ENCODE measurements around the gene AKT3. TPM values are rescaled to one million over a fixed set of nuclear protein-coding genes. Genes with fewer than 3 reads are reported as not detected.

Gene AKT3
- polyA plus RNA-seq, 1 donor, result 17.5 TPM

DNA sequence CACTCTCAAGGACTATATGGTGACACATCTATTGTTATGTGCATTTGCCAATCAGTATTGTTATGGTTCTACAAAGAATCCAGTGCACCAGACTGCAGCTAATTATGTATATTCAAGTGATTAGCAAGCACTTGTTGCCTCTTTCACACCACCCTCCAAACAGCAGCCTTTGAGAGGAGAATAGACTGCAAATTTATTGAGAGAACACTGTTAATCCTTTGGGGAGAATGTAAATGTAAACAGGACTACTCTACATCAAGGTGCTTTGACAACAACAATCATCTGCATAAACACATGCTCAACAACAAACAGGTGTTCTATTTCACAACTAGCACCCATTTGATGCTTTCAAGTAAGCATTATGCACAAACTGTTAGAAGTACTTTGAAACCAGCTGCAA, 117.4 kb downstream of the AKT3 start:
- no peak for DNase-seq (ENCODE audit: low read depth)

DNA sequence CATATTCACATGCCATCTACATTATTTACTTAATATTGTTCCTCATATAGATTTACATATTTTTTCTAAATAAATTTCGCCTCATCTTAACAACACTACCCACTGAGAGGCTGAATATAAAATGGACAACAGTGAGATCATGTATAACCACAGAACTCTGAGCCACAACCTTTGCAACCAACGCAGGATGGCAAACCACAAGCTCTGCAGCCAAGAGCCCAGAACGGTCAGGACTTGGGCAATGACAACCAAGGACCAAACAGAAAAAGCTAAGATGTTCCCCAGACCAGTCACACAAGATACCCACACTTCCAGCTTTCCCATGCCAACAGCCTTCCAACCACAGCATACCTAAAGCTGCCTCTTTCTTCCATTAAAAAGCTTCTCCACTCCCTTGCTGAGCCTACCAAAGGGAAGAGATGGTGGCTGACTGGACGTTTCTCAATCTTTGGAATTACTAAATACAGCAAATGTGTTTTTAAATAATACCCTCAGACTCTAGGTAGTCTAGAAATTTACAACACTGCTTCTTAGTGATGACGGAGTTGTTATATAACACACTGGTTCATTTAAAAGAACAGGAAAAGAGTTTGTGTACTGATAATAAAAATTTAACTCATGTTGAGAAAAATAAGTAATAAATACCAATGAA, 117.9 kb downstream of the AKT3 start:
- DNase-seq (ENCODE audit: low read depth), result no peak

DNA sequence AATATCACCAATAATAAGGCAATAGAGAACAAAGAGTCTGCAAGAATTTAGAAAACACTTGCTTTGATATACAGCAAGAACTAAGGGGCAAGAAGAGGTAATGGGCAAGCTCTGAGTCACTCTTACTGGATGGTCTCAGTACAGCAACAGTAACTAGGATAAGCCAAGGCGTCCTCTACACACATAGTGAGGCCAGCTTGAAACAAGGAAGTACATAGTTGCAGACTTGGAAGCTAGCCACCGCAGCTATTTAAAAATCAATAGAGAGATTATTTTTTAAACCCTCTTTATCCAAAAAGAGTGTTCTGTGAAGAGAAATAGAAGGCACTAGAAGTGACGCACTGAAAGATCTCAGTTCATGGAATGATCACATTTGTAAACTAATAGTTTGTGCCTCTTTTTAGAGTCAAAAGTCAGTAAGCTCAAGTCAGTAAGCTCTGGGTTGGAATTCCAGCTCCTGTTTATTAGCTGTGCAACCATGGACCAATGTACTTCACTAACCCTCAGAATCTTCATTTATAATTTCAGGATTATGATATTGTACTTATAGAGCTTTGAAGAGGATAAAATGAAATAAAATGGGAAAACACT, 118.6 kb downstream of the AKT3 start:
- DNase-seq (ENCODE audit: low read depth), result no peak

DNA sequence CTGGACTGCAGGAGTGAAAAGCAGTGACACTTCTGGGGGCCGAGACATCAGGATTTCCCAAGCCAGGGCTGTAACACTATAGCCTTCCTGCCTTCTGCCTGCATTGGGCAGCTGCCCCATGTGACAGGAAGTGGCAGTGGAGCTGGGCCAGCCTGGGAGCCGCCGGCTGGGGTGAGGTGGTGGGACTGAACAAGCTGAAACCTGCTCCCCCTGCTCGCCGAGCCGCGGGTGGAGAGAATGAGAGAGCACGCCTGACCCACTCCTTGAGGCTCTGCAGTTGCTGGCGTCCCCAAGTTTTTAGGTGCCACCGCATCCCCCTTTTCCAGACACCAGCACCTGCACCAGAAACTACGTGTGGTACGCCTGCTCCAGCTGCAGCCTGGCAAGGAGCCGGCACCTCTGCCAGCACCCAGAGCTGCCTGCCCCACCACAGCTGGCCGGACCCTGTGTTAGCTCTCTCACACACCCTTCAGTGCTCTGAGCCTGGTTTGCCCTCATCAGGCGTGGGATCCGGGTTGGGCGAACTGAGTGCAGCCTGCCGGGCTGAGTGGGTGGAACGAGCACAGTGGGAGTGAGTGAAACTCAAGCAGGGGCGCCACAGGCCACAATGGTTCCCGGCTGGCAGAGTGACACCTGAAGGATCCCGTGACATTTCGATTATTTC, 119.4 kb downstream of the AKT3 start:
- DNase-seq (ENCODE audit: low read depth), result no peak

DNA sequence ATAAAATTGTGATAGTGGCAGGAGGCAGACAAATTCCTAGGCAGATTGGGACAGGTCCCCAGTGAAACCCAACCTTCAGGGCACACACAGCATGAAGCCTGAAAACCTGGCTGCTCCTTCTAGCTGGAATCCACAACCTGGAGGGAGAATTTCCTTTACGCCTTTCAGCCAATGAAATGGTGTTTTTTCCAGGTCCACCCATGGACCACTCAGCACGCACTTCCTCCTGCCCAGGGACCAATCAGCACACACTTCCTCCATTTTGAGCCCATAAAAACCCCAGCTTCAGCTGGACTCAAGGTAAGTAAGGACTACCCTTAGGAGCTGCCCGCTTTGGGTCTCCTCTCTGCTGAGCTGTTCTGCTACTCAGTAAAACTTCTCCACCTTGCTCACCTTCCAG, 120.1 kb downstream of the AKT3 start:
- DNase-seq (ENCODE audit: low read depth), result no peak

DNA sequence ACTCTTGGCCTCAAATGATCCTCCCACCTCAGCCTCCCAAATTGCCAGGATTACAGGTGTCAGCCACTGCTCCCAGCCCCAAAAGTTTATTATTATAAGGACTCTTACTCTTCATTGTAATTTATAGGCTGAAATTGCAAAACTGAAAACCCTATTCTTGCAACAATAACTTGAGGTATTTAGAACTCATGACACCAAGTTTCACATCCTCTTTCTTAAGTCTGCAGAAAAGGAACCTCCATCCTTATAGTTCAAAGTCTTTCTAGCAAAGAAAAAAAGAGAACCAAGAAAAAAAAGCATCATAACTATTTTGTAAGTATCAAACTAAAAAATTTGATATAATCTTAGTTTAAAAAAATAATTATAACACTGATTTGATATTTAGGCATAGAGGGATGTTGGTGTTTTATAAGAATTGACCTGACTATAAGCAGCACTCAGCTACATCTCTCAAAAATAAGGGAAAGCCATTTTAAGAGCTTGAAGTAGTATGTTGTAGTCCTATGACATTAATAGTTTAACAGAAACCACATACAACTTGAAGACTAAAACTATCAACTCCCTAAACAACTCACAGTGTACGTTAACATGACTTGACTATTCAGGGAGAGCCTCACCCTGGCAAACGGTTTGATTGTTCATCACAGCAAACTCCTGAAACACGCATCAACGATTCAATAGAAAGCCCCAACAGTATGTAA, 122.4 kb downstream of the AKT3 start:
- no peak for DNase-seq (ENCODE audit: low read depth)

DNA sequence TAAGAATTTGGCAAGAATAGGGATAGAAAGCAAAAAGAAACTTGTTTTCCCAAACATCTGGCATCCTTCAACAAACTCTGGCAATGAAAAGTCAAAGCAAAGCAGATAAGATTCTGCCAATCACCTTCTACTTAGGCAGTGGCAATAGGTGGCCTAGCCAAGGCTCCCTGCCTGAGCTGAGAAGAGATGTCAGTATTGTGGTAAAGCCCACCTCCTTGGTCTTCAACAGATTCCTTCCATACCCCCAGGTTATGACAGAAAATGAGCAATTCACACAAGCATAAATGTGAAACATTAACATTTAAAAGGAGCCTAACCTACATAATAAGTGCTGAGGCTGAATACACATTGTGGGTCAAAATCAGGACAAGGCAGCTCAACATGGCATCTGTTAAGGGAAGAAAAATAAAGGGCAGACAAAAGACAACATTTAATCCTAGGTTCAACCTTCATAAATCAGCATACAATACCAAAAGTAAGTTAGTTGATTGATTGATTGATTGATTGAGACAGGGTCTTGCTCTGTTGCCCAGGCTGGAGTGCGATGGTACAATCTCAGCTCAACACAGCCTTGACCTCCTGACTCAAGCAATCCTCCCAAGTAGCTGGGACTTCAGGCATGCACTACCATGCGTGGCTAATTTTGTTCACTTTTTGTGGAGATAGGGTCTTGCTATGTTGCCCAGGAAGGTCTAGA, 123.1 kb downstream of the AKT3 start:
- DNase-seq (ENCODE audit: low read depth), result no peak

DNA sequence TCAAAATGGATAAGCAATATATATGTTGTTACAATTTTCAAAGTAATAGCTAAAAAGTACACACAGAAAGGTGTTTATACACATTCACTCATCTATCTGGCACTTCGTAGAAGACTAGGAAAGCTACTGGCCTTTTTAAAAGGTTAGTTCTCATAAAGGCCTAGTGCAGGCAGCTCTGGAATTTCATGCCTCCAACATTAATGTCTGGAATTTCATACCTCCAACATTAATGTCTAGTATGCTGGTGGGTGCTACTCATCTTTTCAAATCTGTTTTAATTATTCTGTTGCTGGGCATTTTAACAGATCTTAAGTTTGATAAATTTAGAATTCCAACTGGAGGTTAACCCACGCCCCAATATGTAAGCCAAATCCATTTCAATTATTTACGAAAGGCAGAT, 124.2 kb downstream of the AKT3 start:
- DNase-seq (ENCODE audit: low read depth), result no peak

DNA sequence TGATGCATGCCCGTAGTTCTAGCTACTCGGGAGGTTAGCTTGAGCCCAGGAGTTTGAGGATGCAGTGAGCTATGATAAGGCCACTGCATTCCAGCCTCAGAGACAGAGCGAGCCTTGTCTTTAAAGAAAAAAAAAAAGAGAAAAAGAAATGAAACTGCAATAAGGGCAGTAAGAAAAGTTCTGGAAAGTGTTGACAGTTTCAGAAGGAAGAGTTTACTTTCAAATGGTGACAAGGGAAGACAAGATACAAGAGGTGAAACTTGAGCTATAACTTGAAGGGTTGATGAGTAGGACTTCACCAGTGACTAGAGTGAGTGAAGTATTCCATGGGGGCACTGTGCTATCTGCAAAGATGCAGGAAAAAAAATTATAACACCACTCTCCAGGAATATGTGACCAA, 125.0 kb downstream of the AKT3 start:
- DNase-seq (ENCODE audit: low read depth), result no peak

DNA sequence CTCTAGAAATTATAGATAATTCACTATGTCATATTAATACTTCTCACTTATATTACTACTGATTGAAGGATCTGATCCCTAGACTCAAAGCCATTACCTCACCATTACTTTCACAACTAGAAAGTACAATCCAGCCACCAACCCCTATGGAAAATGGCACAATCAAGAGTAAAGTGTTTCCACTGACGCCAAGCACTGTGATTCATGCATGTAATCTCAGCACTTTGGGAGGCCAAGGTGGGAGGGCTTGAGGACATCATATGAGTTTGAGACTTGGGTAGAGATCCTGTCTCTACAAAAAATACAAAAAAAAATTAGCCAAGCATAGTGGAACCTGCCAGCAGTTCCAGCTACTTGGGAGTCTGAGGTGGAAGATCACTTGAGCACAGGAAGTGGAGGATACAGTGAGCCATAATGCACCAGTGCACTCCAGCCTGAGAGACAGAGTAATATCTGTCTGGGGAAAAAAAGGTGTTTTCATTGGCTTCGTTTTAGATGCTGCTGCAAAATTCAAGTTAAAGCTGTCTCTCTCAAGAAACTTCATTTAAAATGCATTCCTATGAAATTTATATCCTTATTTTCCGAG, 126.5 kb downstream of the AKT3 start:
- no peak for DNase-seq (ENCODE audit: low read depth)

DNA sequence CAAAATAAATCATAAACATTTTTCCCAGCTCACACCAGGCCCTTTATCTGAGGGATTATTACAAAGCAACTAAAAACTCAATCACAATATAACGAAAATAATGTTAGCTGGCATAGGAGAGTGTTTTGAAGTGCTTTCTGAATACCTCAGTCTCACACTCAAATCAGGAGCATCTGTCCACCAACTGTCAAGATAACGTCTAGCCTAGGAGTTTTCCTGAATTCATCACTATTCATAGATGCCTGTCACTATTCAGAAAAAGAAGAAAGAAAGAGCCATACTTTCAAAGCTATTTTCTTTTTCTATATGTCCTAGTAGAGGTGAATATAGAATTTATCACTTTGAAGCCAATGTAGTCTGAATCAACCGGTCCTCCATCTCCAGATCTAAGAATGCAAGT, 127.0 kb downstream of the AKT3 start:
- no peak for DNase-seq (ENCODE audit: low read depth)

DNA sequence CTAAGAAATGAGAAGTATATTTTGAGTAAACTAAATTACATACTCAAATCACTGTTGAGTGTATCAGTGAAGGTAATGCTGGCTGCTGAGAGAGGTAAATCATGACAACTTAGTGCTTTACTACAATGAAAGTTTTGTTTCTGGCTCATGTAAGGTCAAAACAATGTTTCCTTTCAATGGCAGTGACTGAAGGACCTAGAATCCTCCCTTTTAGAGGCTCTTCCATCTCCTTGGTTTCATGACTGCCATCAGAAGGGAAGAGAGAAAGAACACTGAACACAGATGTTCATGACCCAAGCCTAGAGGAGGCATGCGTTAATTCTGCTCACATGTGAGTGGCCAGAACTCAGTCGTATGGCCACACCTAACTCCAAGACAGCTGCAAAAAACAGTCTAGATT, 130.6 kb downstream of the AKT3 start:
- DNase-seq (ENCODE audit: low read depth), result no peak

DNA sequence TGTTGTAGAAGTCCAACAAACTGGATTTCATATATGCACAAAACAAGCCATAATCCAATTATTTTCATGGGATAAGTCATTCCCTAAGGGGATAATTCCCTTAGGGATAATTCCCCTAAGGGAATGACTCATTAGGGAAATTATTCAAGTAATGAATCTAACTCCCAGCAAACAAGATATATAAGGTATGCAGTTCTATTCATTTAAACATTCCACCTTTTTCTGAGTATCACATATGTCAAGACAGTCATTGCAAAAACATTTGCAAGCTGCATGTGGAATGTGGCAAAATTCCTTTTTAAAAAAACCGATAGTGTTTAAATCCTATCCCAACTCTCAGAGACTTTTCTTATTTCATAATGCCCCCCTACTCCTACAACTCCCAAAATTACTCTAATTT, 131.2 kb downstream of the AKT3 start:
- DNase-seq (ENCODE audit: low read depth), result no peak

DNA sequence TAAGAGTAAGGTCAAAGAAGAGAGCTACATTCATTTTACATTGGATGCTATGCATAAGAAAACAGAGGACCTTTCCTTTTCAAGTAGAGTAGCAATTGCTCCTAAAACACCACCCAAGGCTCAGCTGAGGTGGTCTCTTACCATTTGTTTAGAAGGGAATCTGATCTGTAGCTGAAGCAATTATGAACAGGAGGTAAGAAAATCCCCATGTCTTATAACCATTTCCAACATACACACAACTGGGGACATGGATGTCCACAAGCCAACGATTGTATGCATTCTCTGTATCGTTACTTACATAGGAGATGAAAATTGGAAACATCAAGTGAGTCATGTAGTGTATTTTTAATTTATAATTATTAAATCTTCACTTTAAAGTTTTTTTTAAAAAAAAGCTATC, 132.0 kb downstream of the AKT3 start:
- no peak for DNase-seq (ENCODE audit: low read depth)

DNA sequence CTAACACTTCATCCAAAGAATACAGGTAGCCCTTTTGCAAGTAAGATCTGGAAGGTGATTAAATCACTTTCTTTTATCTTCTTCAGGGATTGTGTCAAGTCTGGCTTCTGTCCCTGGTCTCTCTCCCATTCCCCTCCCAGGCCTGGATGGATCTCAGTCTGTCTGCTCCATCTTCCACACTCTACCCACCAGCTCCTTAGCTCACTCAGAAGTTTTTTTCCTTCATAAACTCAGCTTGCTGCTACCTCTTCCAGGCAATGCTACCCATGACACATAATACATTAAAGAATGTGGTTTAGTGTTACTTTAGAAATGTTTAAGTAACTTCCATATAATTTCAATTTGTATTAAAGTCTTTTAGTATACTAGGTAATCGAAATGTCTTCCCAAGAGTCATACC, 133.1 kb downstream of the AKT3 start:
- DNase-seq (ENCODE audit: low read depth), result no peak

DNA sequence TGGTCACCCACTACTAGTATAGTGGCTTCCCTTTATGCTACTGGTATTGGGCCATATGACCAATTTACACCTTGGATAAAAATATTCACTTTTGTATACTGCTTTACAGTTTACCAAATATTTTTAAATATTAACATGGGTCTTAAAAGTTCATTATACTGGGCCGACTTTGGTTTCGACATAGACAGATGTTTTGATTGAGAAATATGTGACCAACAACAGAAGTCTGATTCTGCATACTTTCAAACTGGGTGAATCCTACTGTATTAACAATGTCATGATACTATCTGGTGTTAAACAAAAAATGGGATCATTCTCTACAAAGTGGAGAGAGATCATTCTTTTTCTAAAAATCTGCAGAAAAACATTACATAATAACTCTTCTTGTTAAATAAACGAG, 134.8 kb downstream of the AKT3 start:
- no peak for DNase-seq (ENCODE audit: low read depth)

DNA sequence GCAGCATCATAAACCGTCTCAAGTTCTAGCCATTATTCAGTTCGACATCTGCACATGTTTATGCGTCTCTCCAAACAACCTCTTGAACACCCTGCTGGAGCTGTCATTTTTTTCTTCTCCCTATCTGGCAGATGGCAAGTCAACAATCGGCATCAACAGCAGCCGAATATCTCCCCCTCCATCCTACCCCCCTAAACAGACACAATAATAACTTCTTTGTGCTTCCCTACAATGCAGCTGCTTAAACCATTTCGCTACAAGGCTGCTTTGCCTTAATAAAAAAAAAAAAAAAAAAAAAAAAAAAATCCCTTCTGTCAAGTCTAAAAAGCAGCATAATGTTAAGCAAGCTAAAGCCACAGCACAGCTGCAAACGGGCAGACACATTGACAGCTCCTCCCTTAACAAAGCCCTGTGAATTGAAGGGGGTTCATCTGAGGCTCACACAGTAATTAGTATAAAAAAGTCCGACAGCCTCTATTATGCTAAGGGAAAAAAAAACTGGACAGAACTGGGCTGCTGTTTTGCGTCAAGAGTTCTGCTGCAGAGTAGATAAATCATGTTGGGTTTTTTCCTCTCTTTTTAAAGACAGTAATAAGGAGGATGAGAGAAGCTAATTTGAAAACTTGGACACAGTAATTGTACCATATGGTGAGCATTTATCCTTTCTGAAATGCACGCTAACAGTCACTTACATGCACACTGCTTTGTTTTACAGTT, 136.4 kb downstream of the AKT3 start:
- DNase-seq (ENCODE audit: low read depth), result peak; percentile 48

DNA sequence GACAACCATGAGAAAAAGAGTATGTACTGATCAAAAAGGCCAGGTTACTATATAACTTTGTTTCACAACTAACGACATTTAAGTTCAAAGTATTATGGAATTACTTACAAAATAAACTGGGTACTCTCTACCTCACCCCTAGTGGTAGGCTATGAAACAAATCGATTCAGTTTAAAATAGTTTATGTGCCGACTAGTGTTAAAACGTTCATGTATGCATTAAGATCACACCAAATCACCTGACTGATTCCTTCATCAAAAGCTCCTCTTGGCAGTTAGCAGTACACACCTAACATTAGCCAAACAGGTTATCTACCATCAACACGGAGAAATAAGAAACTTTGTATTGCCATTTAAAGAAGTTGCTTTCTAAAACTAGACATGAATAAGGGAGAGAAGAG, 137.1 kb downstream of the AKT3 start:
- no peak for DNase-seq (ENCODE audit: low read depth)

DNA sequence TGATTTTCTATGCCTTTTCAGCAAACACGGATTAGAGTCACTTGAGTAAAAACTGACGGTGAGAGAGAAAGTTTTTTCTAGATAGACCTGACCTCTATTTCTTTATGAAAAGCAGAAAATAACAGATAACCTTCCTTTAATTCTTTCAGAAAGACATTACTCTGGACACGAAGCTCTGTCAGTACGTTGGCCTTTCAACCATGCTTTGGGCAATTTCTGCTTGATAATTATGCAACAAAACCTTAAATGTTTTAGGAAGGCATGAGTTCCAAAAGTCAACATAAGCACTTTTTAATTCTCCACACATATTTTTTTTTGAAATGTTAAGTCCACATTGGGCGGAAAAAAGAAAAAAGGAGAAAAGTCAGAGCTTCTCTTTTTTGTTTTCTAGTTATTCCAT, 137.8 kb downstream of the AKT3 start:
- no peak for DNase-seq (ENCODE audit: low read depth)

DNA sequence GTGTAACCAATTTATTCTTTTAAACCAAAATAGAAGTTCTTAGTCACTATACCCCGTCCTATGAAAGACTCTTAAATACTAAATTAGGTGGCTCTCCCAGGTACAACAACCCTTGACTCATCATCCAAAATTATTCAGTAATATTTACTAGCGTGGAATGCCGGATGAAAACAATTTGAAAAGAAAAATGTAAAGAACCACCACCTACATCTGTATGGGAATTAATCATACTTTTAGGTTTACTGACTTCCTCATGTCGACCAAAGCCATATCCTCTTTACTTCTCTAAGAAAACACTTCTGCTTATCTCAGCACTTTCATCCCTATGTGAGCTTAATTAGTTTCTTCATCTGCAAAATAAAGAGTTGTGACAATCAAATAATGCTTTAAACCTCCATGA, 139.6 kb downstream of the AKT3 start:
- no peak for DNase-seq (ENCODE audit: low read depth)

DNA sequence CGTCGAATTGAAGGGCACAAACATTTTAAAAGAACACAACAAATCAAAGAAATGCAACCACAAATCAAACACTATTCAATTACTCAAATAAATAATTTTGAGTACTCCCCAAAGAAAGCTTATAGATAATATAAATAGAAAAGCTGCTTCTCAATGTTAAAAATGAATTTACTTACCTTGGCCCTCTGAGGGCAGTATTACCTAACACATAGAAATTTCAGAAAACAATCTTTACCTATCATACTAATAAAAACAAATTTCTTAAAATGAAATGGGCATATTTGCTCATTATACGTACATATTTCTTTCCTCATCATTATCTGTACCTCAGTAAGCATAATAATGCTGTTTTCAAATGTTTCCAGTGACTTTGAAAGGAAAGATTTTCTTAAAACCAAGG, 141.8 kb downstream of the AKT3 start:
- DNase-seq (ENCODE audit: low read depth), result no peak
